Prostate gland (tissue), 2 donors: Measurements from ENCODE around the gene CTNND2. TPM values are rescaled to one million over a fixed set of nuclear protein-coding genes. Genes with fewer than 3 reads are reported as not detected.

Experiments
- DNase-seq: peaks from one replicate; pipeline ENCODE4 v3.0.0-alpha.2; 2019; ENCODE audit warnings: low spot score
- H3K27ac ChIP-seq, 2 donors: fragments of 200-600 bp; sonication (generic); 2 replicates each; pipeline ENCODE4 v1.5.1; 2017 to 2019
- H3K27me3 ChIP-seq: fragments of 200-600 bp; sonication (generic); replicated peaks from 2 replicates; pipeline ENCODE4 v1.5.1; 2019; ENCODE audit not compliant: insufficient read depth
- H3K36me3 ChIP-seq, 2 donors: fragments of 200-600 bp; sonication (generic); 1 replicate in 1 of 2; 2 replicates in 1 of 2; pipeline versions ENCODE4 v1.5.1 to v1.8.1; 2017 to 2019
- H3K4me1 ChIP-seq: fragments of 200-600 bp; sonication (generic); replicated peaks from 2 replicates; pipeline ENCODE4 v1.5.1; 2019
- H3K4me3 ChIP-seq, 2 donors: fragments of 200-600 bp; sonication (generic); 2 replicates each; pipeline ENCODE4 v1.5.1; 2017 to 2019
- H3K9me3 ChIP-seq: fragments of 200-600 bp; sonication (generic); 2 replicates; pipeline ENCODE4 v1.5.1; 2017
- CTCF ChIP-seq, 4 experiments: fragments of 200-600 bp in 2 of 4; fragments of 450-650 bp in 2 of 4; sonication (generic) in 2 of 4; IDR thresholded peaks; 1 replicate in 3 of 4; 2 replicates in 1 of 4; pipeline ENCODE4 v1.5.1; 2016 to 2019; ENCODE audit warnings: antibody characterized with exemption in 4 of 4, mild to moderate bottlenecking in 2 of 4, moderate library complexity in 2 of 4
- POLR2A ChIP-seq: fragments of 450-650 bp; IDR thresholded peaks from one replicate; pipeline ENCODE4 v1.6.1; 2016; ENCODE audit warnings: antibody characterized with exemption, mild to moderate bottlenecking
- POLR2AphosphoS5 ChIP-seq: sonication (generic); formaldehyde crosslinking; IDR thresholded peaks from one replicate; pipeline ENCODE4 v1.6.1; 2017; ENCODE audit warnings: antibody characterized with exemption
- WGBS: methylation state at CpG from one replicate; pipeline ENCODE4 v1.1.5; 2018; 5-methylcytosine and 5-hydroxymethylcytosine counted together
- intact Hi-C: fragments of 100-400 bp; cut with DNase I; formaldehyde crosslinking; loops from one replicate; pipeline ENCODE4 v1.14.2; 2022
- total RNA-seq, 2 donors: library from RNA; depleted of rRNA; stranded (reverse); fragments of >200 nt; gene quantifications; one replicate each; pipeline ENCODE4 v1.1.0, GENCODE V29; 2016

The CTNND2 gene
- total RNA-seq, 2 donors from 2014 or later, result 5.5 to 11.2 TPM

GRCh38 chr5:11214864-11215644 lies 689.2 kb downstream of the CTNND2 start:
- no peaks in the 10 kb centered on the region for H3K4me1 ChIP-seq
- H3K9me3 ChIP-seq, result no peaks in the 10 kb centered on the region
- TF ChIP-seq POLR2A (no peak), POLR2AphosphoS5 (no peak), CTCF (IDR thresholded peaks at IDR 0.05) (no peak)
- no peak overlapping the region for H3K27ac ChIP-seq
- H3K36me3 ChIP-seq, result no peaks in the 10 kb centered on the region
- intact Hi-C loops, result no loop called here
- WGBS, result 79% methylated on average over 7 of the region's 7 CpGs
- no peak for DNase-seq
- H3K27me3 ChIP-seq, result no peaks in the 10 kb centered on the region
- H3K4me3 ChIP-seq, result no peak overlapping the region

GRCh38 chr5:11212706-11213105 lies 691.5 kb downstream of the CTNND2 start:
- Histone ChIP-seq H3K9me3 (no peaks in the 10 kb centered on the region), H3K36me3 (no peaks in the 10 kb centered on the region), H3K27ac (no peak overlapping the region), H3K27me3 (no peaks in the 10 kb centered on the region), H3K4me3 (no peak overlapping the region), H3K4me1 (no peaks in the 10 kb centered on the region)
- intact Hi-C loops, result no loop called here
- DNase-seq, result no peak
- TF ChIP-seq POLR2AphosphoS5 (no peak), POLR2A (no peak)
- WGBS, result 79% methylated on average over 3 of the region's 3 CpGs

- Histone ChIP-seq H3K9me3 (no peaks in the 10 kb centered on the region), H3K36me3 (no peaks in the 10 kb centered on the region), H3K27ac (no peak overlapping the region), H3K27me3 (no peaks in the 10 kb centered on the region), H3K4me3 (no peak overlapping the region), H3K4me1 (no peaks in the 10 kb centered on the region)
- DNase-seq, result no peak
- intact Hi-C loops, result no loop called here
- TF ChIP-seq CTCF (IDR thresholded peaks at IDR 0.05), result no peak
- TF ChIP-seq POLR2AphosphoS5, result no peak
- no peak for TF ChIP-seq POLR2A
- WGBS, result 71% methylated on average over 4 of the region's 4 CpGs
These were observed 706.5 kb downstream of the CTNND2 start for GRCh38 chr5:11197726-11198125.

- no peak overlapping the region for H3K4me3 ChIP-seq
- no peaks in the 10 kb centered on the region for H3K36me3 ChIP-seq
- no peak overlapping the region for H3K27ac ChIP-seq
- TF ChIP-seq CTCF (IDR thresholded peaks at IDR 0.05) (no peak), POLR2AphosphoS5 (no peak), POLR2A (no peak)
- intact Hi-C loops, result no loop called here
- H3K27me3 ChIP-seq, result no peaks in the 10 kb centered on the region
- H3K4me1 ChIP-seq, result no peaks in the 10 kb centered on the region
- 81% methylated on average over 7 of the region's 7 CpGs for WGBS
- DNase-seq, result no peak
- no peaks in the 10 kb centered on the region for H3K9me3 ChIP-seq
These were observed 712.6 kb downstream of the CTNND2 start for GRCh38 chr5:11191673-11192072.

GRCh38 chr5:11182441-11183080 lies 721.7 kb downstream of the CTNND2 start:
- Histone ChIP-seq H3K27me3 (no peaks in the 10 kb centered on the region), H3K4me1 (no peaks in the 10 kb centered on the region), H3K4me3 (no peak overlapping the region), H3K36me3 (no peaks in the 10 kb centered on the region), H3K9me3 (no peaks in the 10 kb centered on the region), H3K27ac (no peak overlapping the region)
- DNase-seq, result no peak
- WGBS, result 64% methylated on average over 3 of the region's 3 CpGs
- intact Hi-C loops, result no loop called here
- peak in 1 of 4 experiments; percentile 23 for TF ChIP-seq CTCF (IDR thresholded peaks at IDR 0.05)
- TF ChIP-seq POLR2A, result no peak
- TF ChIP-seq POLR2AphosphoS5, result no peak
